GM18907 (cell line): ENCODE results near the gene APIP.

ENCODE experiments used
- ATAC-seq: cut with Tn5 transposase; IDR thresholded peaks from one replicate; pipeline ENCODE4 v1.9.1; 2021; ENCODE audit warnings: mild to moderate bottlenecking, moderate library complexity; ENCODE audit not compliant: unreplicated experiment

The APIP gene

DNA sequence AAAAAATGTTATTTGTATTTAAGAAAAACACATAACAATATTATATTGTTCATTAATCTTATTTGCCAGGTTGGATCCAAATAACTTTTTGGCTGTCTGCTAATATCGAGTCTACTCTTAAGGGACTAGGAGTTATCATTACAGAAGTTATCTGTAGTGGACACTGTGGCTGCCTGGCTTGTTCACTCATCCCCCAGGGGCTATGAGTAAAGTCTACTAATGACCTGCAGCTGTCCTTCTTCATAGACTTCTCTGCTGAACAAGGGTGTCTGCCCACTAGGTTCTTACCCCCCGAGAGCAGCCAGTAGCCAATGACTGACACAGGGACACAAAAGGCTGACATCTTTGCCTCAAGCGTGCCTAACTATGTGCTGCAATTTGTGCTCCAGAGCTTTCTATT lies 69.7 kb downstream of the APIP start:
- ATAC-seq: no peak

DNA sequence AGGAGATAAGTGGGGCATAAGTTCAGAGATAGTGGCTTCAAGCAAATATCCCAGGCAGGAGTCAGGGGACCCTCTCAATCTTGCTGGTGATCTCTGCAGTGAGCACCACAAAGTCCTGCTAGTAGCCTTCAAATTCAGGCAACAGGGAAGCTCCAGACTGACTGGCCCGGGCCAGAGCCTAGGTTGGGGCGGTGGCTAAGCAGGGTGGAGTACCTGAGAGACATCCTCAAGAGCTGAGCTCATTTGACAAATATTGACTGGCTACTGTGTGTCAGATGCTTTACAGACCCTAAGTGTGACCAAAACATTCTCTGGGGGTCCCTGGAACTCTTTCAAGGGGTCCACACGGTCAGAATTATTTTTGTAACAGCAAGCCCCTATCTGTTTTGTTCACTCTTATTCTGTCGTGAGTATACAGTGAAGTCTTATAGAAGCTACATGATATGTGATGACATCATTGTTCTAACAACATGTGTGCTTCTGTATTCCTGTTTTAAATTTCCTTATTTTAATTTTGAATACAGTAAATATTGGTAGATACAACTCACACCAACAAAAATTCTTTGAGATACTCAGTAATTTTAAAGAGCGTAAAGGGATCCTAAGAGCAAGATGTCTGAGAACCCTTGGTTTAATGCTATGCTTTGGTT lies 71.6 kb downstream of the APIP start:
- no peak for ATAC-seq

DNA sequence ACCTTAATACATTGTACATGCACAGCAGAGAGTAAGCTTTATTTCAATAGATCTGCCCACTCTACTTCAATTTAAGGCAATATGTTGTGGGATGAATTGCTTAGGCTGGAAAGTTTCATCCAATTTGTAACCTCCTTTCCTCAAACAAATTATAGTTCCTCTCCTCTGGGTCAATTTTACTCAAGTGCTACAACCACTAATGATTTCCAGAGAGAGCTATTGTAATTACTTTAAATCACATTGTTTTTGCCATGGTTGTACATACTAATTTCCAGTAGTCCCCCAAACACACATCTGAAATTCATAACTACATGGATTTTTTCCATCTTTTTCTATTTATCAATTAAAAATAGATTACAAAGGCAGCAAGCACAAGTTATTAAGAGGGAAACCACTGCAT lies 72.9 kb downstream of the APIP start:
- ATAC-seq: no peak

DNA sequence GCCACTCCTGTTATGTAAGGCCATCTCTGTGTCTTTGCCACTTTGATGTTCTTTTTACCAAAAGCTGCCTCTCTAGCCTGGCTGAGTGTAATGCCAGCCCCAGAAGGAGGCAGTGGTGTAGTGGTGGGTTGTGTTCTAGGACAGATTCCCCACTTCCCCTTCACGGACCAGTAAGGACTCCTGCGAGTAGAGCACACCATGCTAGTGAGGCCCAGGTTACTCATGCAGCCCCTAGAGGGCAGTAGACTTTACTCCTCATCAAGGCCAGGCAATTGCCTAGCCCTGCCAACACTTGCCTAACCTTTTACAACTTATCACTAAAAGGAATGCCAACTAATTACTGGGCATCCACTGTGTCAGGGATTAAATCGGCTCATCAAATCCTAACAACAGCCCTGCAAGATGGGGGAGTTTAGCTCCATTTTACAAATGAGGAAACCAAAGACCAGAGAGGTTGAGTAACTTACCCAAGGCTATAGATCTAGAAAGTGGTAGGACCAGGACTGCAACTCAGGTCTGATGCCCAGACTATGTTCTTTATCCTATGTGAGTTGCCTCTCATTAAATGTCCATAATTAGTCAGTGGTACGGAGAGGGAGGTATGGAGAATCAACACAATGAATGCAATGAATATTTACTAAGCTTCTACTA lies 75.3 kb downstream of the APIP start:
- ATAC-seq: peak; percentile 90

DNA sequence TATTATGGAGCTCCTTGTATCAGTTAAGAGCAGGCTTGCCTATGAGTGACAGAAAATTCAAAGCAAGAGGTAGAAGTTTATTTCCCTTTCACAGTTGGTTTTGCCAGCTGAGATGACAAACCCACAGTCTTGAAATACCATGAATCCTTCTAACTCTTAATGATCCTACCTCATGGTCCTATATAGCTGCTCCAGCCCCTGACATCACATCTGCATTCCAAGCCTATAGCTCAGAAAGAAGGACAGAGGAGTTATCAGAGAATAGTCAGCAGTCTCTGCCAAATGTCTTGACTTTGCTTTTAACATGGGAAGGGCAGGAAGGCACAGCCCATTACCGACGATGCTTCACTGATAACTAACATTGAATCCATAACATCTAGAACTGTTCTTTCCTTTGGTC lies 76.2 kb downstream of the APIP start:
- ATAC-seq: no peak

DNA sequence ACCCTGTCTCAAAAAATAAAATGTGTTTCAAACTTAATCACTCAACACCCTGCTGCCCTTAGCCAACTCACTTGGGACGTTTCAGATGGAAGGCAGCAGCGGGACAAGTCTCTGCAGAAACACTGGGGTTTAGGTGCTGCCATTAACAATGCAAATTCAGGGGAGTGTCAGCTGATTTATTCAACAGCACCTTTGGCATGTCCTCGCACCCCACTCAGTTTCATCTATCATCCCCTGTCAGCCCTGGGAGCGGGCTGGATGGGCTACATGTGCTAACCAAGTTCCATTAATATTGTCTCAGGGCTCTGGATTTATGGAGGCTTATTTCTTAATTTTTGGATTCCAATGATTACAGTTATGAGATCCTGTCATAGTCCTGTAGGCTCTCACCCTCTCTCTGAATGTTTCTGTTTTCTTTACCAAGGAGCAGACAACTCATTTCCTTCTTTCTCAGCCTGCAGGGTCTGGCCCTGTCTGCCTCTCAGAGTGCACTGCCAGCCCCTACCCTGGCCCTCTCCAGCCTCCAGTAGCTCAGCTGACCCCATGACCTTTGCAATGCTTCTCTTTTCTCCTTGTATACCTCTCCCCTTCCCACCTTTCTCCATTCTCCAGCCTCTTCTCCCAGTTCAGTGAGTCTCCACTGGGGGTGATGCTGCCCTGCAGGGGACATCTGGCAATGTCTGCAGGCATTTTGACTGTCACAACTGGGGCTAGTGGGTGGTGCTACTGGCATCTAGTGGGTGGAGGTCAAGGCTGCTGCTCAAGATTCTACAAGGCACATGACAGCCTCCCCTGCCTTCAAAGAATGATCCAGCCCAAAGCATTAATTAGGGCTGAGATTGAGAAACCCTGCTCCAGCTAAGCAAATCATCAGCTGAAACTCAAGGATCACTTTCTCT lies 79.0 kb downstream of the APIP start:
- no peak for ATAC-seq

DNA sequence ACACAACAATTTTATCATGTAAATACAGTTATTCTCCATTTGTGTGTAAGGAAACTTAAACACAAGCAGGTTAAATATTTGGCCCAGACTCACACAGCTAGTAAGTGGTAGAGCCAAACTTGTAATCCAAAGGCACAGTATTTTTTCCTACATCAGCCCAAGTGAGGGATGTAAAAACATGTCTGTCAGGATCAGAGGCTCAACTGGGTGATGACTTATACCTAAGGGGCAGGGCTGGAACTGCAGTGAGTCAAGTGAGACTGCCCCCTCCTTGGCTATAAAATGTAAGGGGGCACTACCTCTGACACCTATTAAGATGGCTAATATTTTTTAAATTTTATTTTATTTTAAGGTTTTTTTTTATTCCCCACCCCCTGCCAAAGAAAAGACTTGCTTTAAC lies 82.6 kb downstream of the APIP start:
- ATAC-seq: no peak
